Neural progenitor cell (in vitro differentiated cells): ENCODE data around the gene MVD. TPM values are rescaled to one million over a fixed set of nuclear protein-coding genes. Genes with fewer than 3 reads are reported as not detected.

Experiments used
- DNase-seq: peaks from one replicate; pipeline ENCODE4 v3.0.0-alpha.2; 2016; ENCODE audit warnings: low spot score
- H2AFZ ChIP-seq: fragments of 200-600 bp; sonication (generic); replicated peaks from 2 replicates; pipeline ENCODE4 v1.6.1; 2016; ENCODE audit warnings: antibody characterized with exemption
- H3F3A ChIP-seq: fragments of 200-600 bp; sonication (generic); 2 replicates; pipeline ENCODE4 v1.6.1; 2016; ENCODE audit warnings: antibody characterized with exemption, low read depth
- H3K27ac ChIP-seq: fragments of 200-600 bp; sonication (generic); 2 replicates; pipeline ENCODE4 v1.5.1; 2016; ENCODE audit warnings: mild to moderate bottlenecking
- H3K27me3 ChIP-seq: fragments of 200-600 bp; sonication (generic); 2 replicates; pipeline ENCODE4 v1.6.1; 2016; ENCODE audit warnings: mild to moderate bottlenecking, moderate library complexity
- H3K36me3 ChIP-seq: fragments of 200-600 bp; sonication (generic); 2 replicates; pipeline ENCODE4 v1.5.1; 2016
- H3K4me1 ChIP-seq: fragments of 200-600 bp; sonication (generic); 2 replicates; pipeline ENCODE4 v1.6.1; 2016; ENCODE audit warnings: mixed run types
- H3K4me2 ChIP-seq: fragments of 200-600 bp; sonication (generic); 2 replicates; pipeline ENCODE4 v1.6.1; 2016
- H3K4me3 ChIP-seq: fragments of 200-600 bp; sonication (generic); 2 replicates; pipeline ENCODE4 v1.5.1; 2016
- H3K79me2 ChIP-seq: fragments of 200-600 bp; sonication (generic); 2 replicates; pipeline ENCODE4 v1.6.1; 2016; ENCODE audit warnings: low read depth
- H3K9ac ChIP-seq: fragments of 200-600 bp; sonication (generic); 2 replicates; pipeline ENCODE4 v1.6.1; 2016
- H3K9me3 ChIP-seq: fragments of 200-600 bp; sonication (generic); 2 replicates; pipeline ENCODE4 v1.5.1; 2016; ENCODE audit warnings: low read depth
- H4K20me1 ChIP-seq: fragments of 200-600 bp; sonication (generic); 2 replicates; pipeline ENCODE4 v1.6.1; 2016; ENCODE audit warnings: low read depth
- H3K27ac Mint-ChIP-seq: 3 replicates; pipeline ENCODE4 v1.8.0; 2021; ENCODE audit warnings: mixed read lengths
- H3K27me3 Mint-ChIP-seq: 2 replicates; pipeline ENCODE4 v1.8.0; 2022; ENCODE audit warnings: low read depth, mild to moderate bottlenecking, inconsistent platforms, moderate library complexity, mixed read lengths; ENCODE audit not compliant: insufficient read depth
- H3K36me3 Mint-ChIP-seq: 3 replicates; pipeline ENCODE4 v1.8.0; 2021; ENCODE audit warnings: mixed read lengths
- H3K4me1 Mint-ChIP-seq: 3 replicates; pipeline ENCODE4 v1.8.0; 2021; ENCODE audit warnings: mixed read lengths
- H3K4me3 Mint-ChIP-seq: 3 replicates; pipeline ENCODE4 v1.8.0; 2021; ENCODE audit warnings: mild to moderate bottlenecking, moderate library complexity, mixed read lengths
- H3K9me3 Mint-ChIP-seq: 3 replicates; pipeline ENCODE4 v1.8.0; 2020; ENCODE audit warnings: mixed read lengths
- CTCF ChIP-seq: fragments of 200-600 bp; sonication (generic); IDR thresholded peaks from 2 replicates; pipeline ENCODE4 v1.5.1; 2017; ENCODE audit warnings: antibody characterized with exemption, mild to moderate bottlenecking
- EZH2 ChIP-seq: fragments of 200-600 bp; sonication (generic); IDR thresholded peaks from 2 replicates; pipeline ENCODE4 v1.6.1; 2017; ENCODE audit warnings: antibody characterized with exemption, mild to moderate bottlenecking, moderate library complexity
- EZH2phosphoT487 ChIP-seq: fragments of 200-600 bp; sonication (generic); IDR thresholded peaks from 2 replicates; pipeline ENCODE4 v1.6.1; 2017; ENCODE audit warnings: antibody characterized with exemption
- total RNA-seq: library from RNA; depleted of rRNA; stranded (reverse); fragments of >200 nt; gene quantifications from 2 replicates; pipeline ENCODE4 v1.2.3, GENCODE V29; 2015; ENCODE audit warnings: low replicate concordance

The MVD gene
- total RNA-seq, 1 donor from 2014 or later = 12.7 TPM

- H3K4me3 ChIP-seq = no peak overlapping the region
- H3K27ac ChIP-seq = no peak overlapping the region
- peaks cover 32% of the 10 kb centered on the region for H3F3A ChIP-seq
- H4K20me1 ChIP-seq = peaks cover 33% of the 10 kb centered on the region
- no peak overlapping the region for H3K4me3 Mint-ChIP-seq
- H3K4me2 ChIP-seq = no peak overlapping the region
- no peak for DNase-seq
- H3K79me2 ChIP-seq = no peaks in the 10 kb centered on the region
- TF ChIP-seq EZH2 = no peak
- TF ChIP-seq EZH2phosphoT487 = no peak
- TF ChIP-seq CTCF = no peak
- H3K4me1 Mint-ChIP-seq = no peaks in the 10 kb centered on the region
- H3K27me3 Mint-ChIP-seq = peaks cover 5% of the 10 kb centered on the region
- H3K9me3 Mint-ChIP-seq = no peaks in the 10 kb centered on the region
- no peaks in the 10 kb centered on the region for H3K9me3 ChIP-seq
- H3K4me1 ChIP-seq = peaks cover 4% of the 10 kb centered on the region
- H3K36me3 ChIP-seq = no peaks in the 10 kb centered on the region
- peaks cover 26% of the 10 kb centered on the region for H3K27me3 ChIP-seq
- no peak overlapping the region for H3K9ac ChIP-seq
- peaks cover 5% of the 10 kb centered on the region for H3K36me3 Mint-ChIP-seq
- no peak overlapping the region for H2AFZ ChIP-seq
- H3K27ac Mint-ChIP-seq = no peak overlapping the region
Measured at GRCh38 chr16:88631384-88631783, 31.5 kb downstream of the MVD start.

GRCh38 chr16:88630941-88631340 is 31.9 kb downstream of the MVD start:
- Histone ChIP-seq H3K9ac (no peak overlapping the region), H3K4me1 (peaks cover 4% of the 10 kb centered on the region), H4K20me1 (peaks cover 31% of the 10 kb centered on the region), H3K27me3 (peaks cover 22% of the 10 kb centered on the region), H2AFZ (no peak overlapping the region), H3K4me2 (no peak overlapping the region), H3K9me3 (no peaks in the 10 kb centered on the region), H3K4me3 (no peak overlapping the region), H3F3A (peaks cover 32% of the 10 kb centered on the region), H3K79me2 (no peaks in the 10 kb centered on the region), H3K27ac (no peak overlapping the region), H3K36me3 (no peaks in the 10 kb centered on the region)
- Mint-ChIP-seq H3K4me1 (no peaks in the 10 kb centered on the region), H3K27me3 (peaks cover 7% of the 10 kb centered on the region), H3K4me3 (no peak overlapping the region), H3K9me3 (no peaks in the 10 kb centered on the region), H3K36me3 (peaks cover 5% of the 10 kb centered on the region), H3K27ac (no peak overlapping the region)
- no peak for TF ChIP-seq CTCF
- DNase-seq = no peak

- no peaks in the 10 kb centered on the region for H3K36me3 ChIP-seq
- no peak for TF ChIP-seq EZH2phosphoT487
- no peak for TF ChIP-seq EZH2
- TF ChIP-seq CTCF = no peak
- Mint-ChIP-seq H3K27me3 (peaks cover 7% of the 10 kb centered on the region), H3K36me3 (peaks cover 5% of the 10 kb centered on the region), H3K4me1 (no peaks in the 10 kb centered on the region), H3K4me3 (no peak overlapping the region), H3K27ac (no peak overlapping the region), H3K9me3 (no peaks in the 10 kb centered on the region)
- no peak overlapping the region for H3K27ac ChIP-seq
- peaks cover 32% of the 10 kb centered on the region for H3F3A ChIP-seq
- H3K9ac ChIP-seq = no peak overlapping the region
- peaks cover 26% of the 10 kb centered on the region for H4K20me1 ChIP-seq
- no peaks in the 10 kb centered on the region for H3K9me3 ChIP-seq
- no peak for DNase-seq
- no peaks in the 10 kb centered on the region for H3K79me2 ChIP-seq
- H3K4me1 ChIP-seq = peaks cover 4% of the 10 kb centered on the region
- no peak overlapping the region for H3K4me2 ChIP-seq
- H3K4me3 ChIP-seq = no peak overlapping the region
- H3K27me3 ChIP-seq = peaks cover 17% of the 10 kb centered on the region
- no peak overlapping the region for H2AFZ ChIP-seq
Measured at GRCh38 chr16:88630433-88630832, 32.5 kb downstream of the MVD start.

GRCh38 chr16:88629835-88630234 is 33.1 kb downstream of the MVD start:
- Histone ChIP-seq H3K4me3 (no peak overlapping the region), H3K79me2 (no peaks in the 10 kb centered on the region), H2AFZ (no peak overlapping the region), H3K27ac (no peak overlapping the region), H3K9me3 (no peaks in the 10 kb centered on the region), H3F3A (peaks cover 27% of the 10 kb centered on the region), H3K27me3 (peaks cover 11% of the 10 kb centered on the region), H3K4me1 (peaks cover 4% of the 10 kb centered on the region), H4K20me1 (peaks cover 22% of the 10 kb centered on the region), H3K36me3 (no peaks in the 10 kb centered on the region), H3K9ac (no peak overlapping the region), H3K4me2 (no peak overlapping the region)
- no peak overlapping the region for H3K27ac Mint-ChIP-seq
- H3K4me1 Mint-ChIP-seq = no peaks in the 10 kb centered on the region
- TF ChIP-seq EZH2 (no peak), EZH2phosphoT487 (no peak), CTCF (no peak)
- H3K9me3 Mint-ChIP-seq = no peaks in the 10 kb centered on the region
- no peak overlapping the region for H3K4me3 Mint-ChIP-seq
- no peak for DNase-seq
- peaks cover 5% of the 10 kb centered on the region for H3K27me3 Mint-ChIP-seq
- H3K36me3 Mint-ChIP-seq = peaks cover 5% of the 10 kb centered on the region
